Stomach smooth muscle (tissue), 2 donors: ENCODE data around the gene SPTB.

Experiments used
- H3K27ac ChIP-seq: one replicate; pipeline ENCODE4 v1.7.0; 2013; ENCODE audit warnings: mild to moderate bottlenecking, low read length, inconsistent platforms
- H3K27me3 ChIP-seq, 2 donors: one replicate each; pipeline ENCODE4 v1.7.0; 2013; ENCODE audit warnings: low read length in 2 of 2; ENCODE audit not compliant: insufficient read depth in 2 of 2, control insufficient read depth in 1 of 2
- H3K36me3 ChIP-seq, 2 donors: one replicate each; pipeline ENCODE4 v1.7.0; 2013; ENCODE audit warnings: low read length in 2 of 2; ENCODE audit not compliant: control insufficient read depth in 2 of 2, insufficient read depth in 2 of 2
- H3K4me1 ChIP-seq: one replicate; pipeline ENCODE4 v1.7.0; 2013; ENCODE audit warnings: low read length; ENCODE audit not compliant: control insufficient read depth, insufficient read depth
- H3K4me3 ChIP-seq, 2 donors: one replicate each; pipeline ENCODE4 v1.7.0; 2013; ENCODE audit warnings: low read length in 2 of 2
- H3K9ac ChIP-seq, 2 donors: one replicate each; pipeline ENCODE4 v1.7.0; 2013; ENCODE audit warnings: low read length in 2 of 2, mild to moderate bottlenecking in 1 of 2
- H3K9me3 ChIP-seq, 2 donors: one replicate each; pipeline ENCODE4 v1.7.0; 2013; ENCODE audit warnings: low read length in 2 of 2; ENCODE audit not compliant: control insufficient read depth in 2 of 2
- donor health status: healthy.
- donor health status: Pancreatic carcinoma.

Gene SPTB

GRCh38 chr14:64804754-64805260 lies 74.9 kb downstream of the SPTB start:
- H3K36me3 ChIP-seq = no peaks in the 10 kb centered on the region
- H3K27me3 ChIP-seq = no peaks in the 10 kb centered on the region
- no peak overlapping the region for H3K27ac ChIP-seq
- H3K4me1 ChIP-seq = peaks cover 10% of the 10 kb centered on the region
- no peaks in the 10 kb centered on the region for H3K9me3 ChIP-seq
- no peak overlapping the region for H3K4me3 ChIP-seq
- no peak overlapping the region for H3K9ac ChIP-seq

- peaks cover 10% of the 10 kb centered on the region for H3K4me1 ChIP-seq
- no peaks in the 10 kb centered on the region for H3K36me3 ChIP-seq
- no peak overlapping the region for H3K9ac ChIP-seq
These were observed 77.9 kb downstream of the SPTB start for GRCh38 chr14:64801800-64802199.

GRCh38 chr14:64801046-64801445 lies 78.7 kb downstream of the SPTB start:
- Histone ChIP-seq H3K36me3 (no peaks in the 10 kb centered on the region), H3K9me3 (no peaks in the 10 kb centered on the region)

More at GRCh38 chr14:64801800-64802199, 77.9 kb downstream of the SPTB start:
- H3K4me3 ChIP-seq = no peak overlapping the region
- H3K27me3 ChIP-seq = no peaks in the 10 kb centered on the region
- no peak overlapping the region for H3K27ac ChIP-seq
- no peaks in the 10 kb centered on the region for H3K9me3 ChIP-seq

GRCh38 chr14:64800000-64800399 lies 79.7 kb downstream of the SPTB start:
- Histone ChIP-seq H3K27ac (no peak overlapping the region), H3K27me3 (peaks cover 0 to 2% of the 10 kb centered on the region in 2 donors), H3K4me1 (no peaks in the 10 kb centered on the region), H3K4me3 (no peak overlapping the region), H3K9ac (no peak overlapping the region), H3K9me3 (no peaks in the 10 kb centered on the region), H3K36me3 (no peaks in the 10 kb centered on the region)

More at GRCh38 chr14:64801046-64801445, 78.7 kb downstream of the SPTB start:
- Histone ChIP-seq H3K4me1 (peaks cover 5% of the 10 kb centered on the region), H3K27me3 (no peaks in the 10 kb centered on the region), H3K4me3 (no peak overlapping the region), H3K9ac (no peak overlapping the region), H3K27ac (no peak overlapping the region)

- H3K27me3 ChIP-seq = peaks cover 0 to 2% of the 10 kb centered on the region in 2 donors
- H3K9ac ChIP-seq = no peak overlapping the region
- H3K9me3 ChIP-seq = no peaks in the 10 kb centered on the region
- H3K36me3 ChIP-seq = no peaks in the 10 kb centered on the region
- H3K4me1 ChIP-seq = no peaks in the 10 kb centered on the region
- no peak overlapping the region for H3K4me3 ChIP-seq
- no peak overlapping the region for H3K27ac ChIP-seq
These were observed 80.2 kb downstream of the SPTB start for GRCh38 chr14:64799555-64799954.

- no peaks in the 10 kb centered on the region for H3K4me1 ChIP-seq
- peaks cover 0 to 2% of the 10 kb centered on the region in 2 donors for H3K27me3 ChIP-seq
- H3K4me3 ChIP-seq = no peak overlapping the region
- H3K9me3 ChIP-seq = no peaks in the 10 kb centered on the region
- no peaks in the 10 kb centered on the region for H3K36me3 ChIP-seq
- no peak overlapping the region for H3K9ac ChIP-seq
- H3K27ac ChIP-seq = no peak overlapping the region
These were observed 83.3 kb downstream of the SPTB start for GRCh38 chr14:64796369-64796768.

GRCh38 chr14:64795921-64796320 lies 83.8 kb downstream of the SPTB start:
- Histone ChIP-seq H3K27ac (no peak overlapping the region), H3K27me3 (peaks cover 0 to 2% of the 10 kb centered on the region in 2 donors), H3K36me3 (no peaks in the 10 kb centered on the region), H3K4me3 (no peak overlapping the region), H3K9me3 (no peaks in the 10 kb centered on the region), H3K9ac (no peak overlapping the region), H3K4me1 (no peaks in the 10 kb centered on the region)

GRCh38 chr14:64795211-64795610 lies 84.5 kb downstream of the SPTB start:
- Histone ChIP-seq H3K4me3 (no peak overlapping the region), H3K9ac (no peak overlapping the region), H3K36me3 (no peaks in the 10 kb centered on the region), H3K27ac (no peak overlapping the region), H3K27me3 (peaks cover 0 to 2% of the 10 kb centered on the region in 2 donors), H3K9me3 (no peaks in the 10 kb centered on the region), H3K4me1 (no peaks in the 10 kb centered on the region)

- Histone ChIP-seq H3K27ac (no peak overlapping the region), H3K9ac (no peak overlapping the region), H3K4me1 (no peaks in the 10 kb centered on the region), H3K27me3 (peaks cover 0 to 2% of the 10 kb centered on the region in 2 donors), H3K9me3 (no peaks in the 10 kb centered on the region), H3K4me3 (no peak overlapping the region), H3K36me3 (no peaks in the 10 kb centered on the region)
These were observed 86.7 kb downstream of the SPTB start for GRCh38 chr14:64792871-64793560.

- Histone ChIP-seq H3K27me3 (peaks cover 0 to 2% of the 10 kb centered on the region in 2 donors), H3K4me3 (no peak overlapping the region), H3K9me3 (no peaks in the 10 kb centered on the region), H3K27ac (no peak overlapping the region), H3K4me1 (no peaks in the 10 kb centered on the region), H3K36me3 (no peaks in the 10 kb centered on the region), H3K9ac (no peak overlapping the region)
These were observed 87.5 kb downstream of the SPTB start for GRCh38 chr14:64792231-64792630.

- Histone ChIP-seq H3K9ac (no peak overlapping the region), H3K9me3 (no peaks in the 10 kb centered on the region), H3K4me1 (no peaks in the 10 kb centered on the region), H3K27me3 (no peaks in the 10 kb centered on the region), H3K36me3 (no peaks in the 10 kb centered on the region), H3K27ac (no peak overlapping the region), H3K4me3 (no peak overlapping the region)
These were observed 89.2 kb downstream of the SPTB start for GRCh38 chr14:64790478-64790877.
